HT1080 (cell line): ENCODE results near the gene TRPM8. TPM values are rescaled to one million over a fixed set of nuclear protein-coding genes. Genes with fewer than 3 reads are reported as not detected.

Experiments
- DNase-seq: peaks from one replicate; pipeline ENCODE4 v3.0.0-alpha.2; 2015; ENCODE audit warnings: low read depth
- total RNA-seq: library from RNA; depleted of rRNA; stranded (reverse); fragments of >200 nt; shearing (Covaris generic); gene quantifications from 2 replicates; pipeline ENCODE4 v1.2.3, GENCODE V29; 2014

Gene TRPM8
- total RNA-seq, 1 experiment from 2014 or later = 1.3 TPM

- DNase-seq = peak; percentile 21
These were observed 56.6 kb downstream of the TRPM8 start for GRCh38 chr2:233973786-233974185.

- peak; percentile 100 for DNase-seq
These were observed 57.4 kb downstream of the TRPM8 start for GRCh38 chr2:233974530-233975071.

- DNase-seq = no peak
These were observed 58.9 kb downstream of the TRPM8 start for GRCh38 chr2:233976087-233976486.

GRCh38 chr2:233976690-233977294 lies 59.6 kb downstream of the TRPM8 start:
- peak; percentile 82 for DNase-seq

- no peak for DNase-seq
These were observed 60.2 kb downstream of the TRPM8 start for GRCh38 chr2:233977296-233977837.

- no peak for DNase-seq
These were observed 62.6 kb downstream of the TRPM8 start for GRCh38 chr2:233979748-233980147.

- DNase-seq = no peak
These were observed 63.9 kb downstream of the TRPM8 start for GRCh38 chr2:233980955-233981561.

- DNase-seq = peak; percentile 20
These were observed 64.6 kb downstream of the TRPM8 start for GRCh38 chr2:233981574-233982420.

GRCh38 chr2:233982421-233983121 lies 65.4 kb downstream of the TRPM8 start:
- peak; percentile 93 for DNase-seq

- DNase-seq = no peak
These were observed 66.3 kb downstream of the TRPM8 start for GRCh38 chr2:233983445-233983844.

- no peak for DNase-seq
These were observed 71.4 kb downstream of the TRPM8 start for GRCh38 chr2:233988581-233988980.

- no peak for DNase-seq
These were observed 72.2 kb downstream of the TRPM8 start for GRCh38 chr2:233989221-233989858.

GRCh38 chr2:233990261-233990798 lies 73.2 kb downstream of the TRPM8 start:
- no peak for DNase-seq

GRCh38 chr2:233991196-233991595 lies 74.0 kb downstream of the TRPM8 start:
- no peak for DNase-seq

- no peak for DNase-seq
These were observed 75.5 kb downstream of the TRPM8 start for GRCh38 chr2:233992513-233993217.

- DNase-seq = no peak
These were observed 76.3 kb downstream of the TRPM8 start for GRCh38 chr2:233993461-233993860.

- DNase-seq = no peak
These were observed 77.0 kb downstream of the TRPM8 start for GRCh38 chr2:233994151-233994550.

GRCh38 chr2:233996000-233996399 lies 78.8 kb downstream of the TRPM8 start:
- no peak for DNase-seq

- DNase-seq = no peak
These were observed 79.3 kb downstream of the TRPM8 start for GRCh38 chr2:233996461-233996860.

- no peak for DNase-seq
These were observed 80.5 kb downstream of the TRPM8 start for GRCh38 chr2:233997707-233998106.
